Heart left ventricle (tissue), 16 donors: Measurements from ENCODE around the gene C19orf44. TPM values are rescaled to one million over a fixed set of nuclear protein-coding genes. Genes with fewer than 3 reads are reported as not detected.
"Not testable (repeated sequence)": the region's sequence is repeated elsewhere in the genome, so short reads cannot be mapped to it uniquely, and the experiment has no call there.

ENCODE experiments used
- ATAC-seq, 4 donors: fragments of 200-7000 bp; cut with Tn5 transposase; one replicate each; pipeline ENCODE4 v1.9.1; 2020 to 2022; ENCODE audit warnings: moderate library complexity in 4 of 4, mild to moderate bottlenecking in 3 of 4, moderate number of reproducible peaks in 1 of 4
- DNase-seq, 5 donors: peaks; one replicate each; pipeline ENCODE4 v3.0.0-alpha.2; 2020
- H3K27ac ChIP-seq, 12 donors: fragments of 200-600 bp; sonication (generic) in 4 of 12; one replicate each; pipeline versions ENCODE4 v1.5.0 to v1.8.0; 2016 to 2022; ENCODE audit warnings: mild to moderate bottlenecking in 2 of 12
- H3K27me3 ChIP-seq, 9 donors: fragments of 200-600 bp; sonication (generic) in 2 of 9; one replicate each; pipeline versions ENCODE4 v1.5.1 to v1.8.0; 2016 to 2022; ENCODE audit warnings: mild to moderate bottlenecking in 3 of 9
- H3K36me3 ChIP-seq, 9 donors: fragments of 200-600 bp; sonication (generic) in 2 of 9; one replicate each; pipeline versions ENCODE4 v1.5.0 to v1.8.0; 2018 to 2022; ENCODE audit warnings: mild to moderate bottlenecking in 2 of 9
- H3K4me1 ChIP-seq, 12 donors: fragments of 200-600 bp; sonication (generic) in 4 of 12; one replicate each; pipeline versions ENCODE4 v1.5.0 to v1.8.0; 2016 to 2022; ENCODE audit warnings: mild to moderate bottlenecking in 3 of 12
- H3K4me3 ChIP-seq, 12 donors: fragments of 200-600 bp; sonication (generic) in 4 of 12; one replicate each; pipeline versions ENCODE4 v1.5.0 to v1.8.0; 2017 to 2022; ENCODE audit warnings: mild to moderate bottlenecking in 9 of 12, moderate library complexity in 4 of 12
- H3K9me3 ChIP-seq, 12 donors: fragments of 200-600 bp; sonication (generic) in 4 of 12; one replicate each; pipeline versions ENCODE4 v1.5.0 to v1.8.0; 2016 to 2022; ENCODE audit warnings: mild to moderate bottlenecking in 1 of 12
- CTCF ChIP-seq, 12 donors: fragments of 200-600 bp; sonication (generic) in 4 of 12; IDR thresholded peaks; one replicate each; pipeline versions ENCODE4 v1.5.0 to v1.8.0; 2018 to 2022; ENCODE audit warnings: antibody characterized with exemption in 12 of 12, mild to moderate bottlenecking in 5 of 12
- POLR2A ChIP-seq, 2 donors: fragments of 450-650 bp; IDR thresholded peaks; one replicate each; pipeline ENCODE4 v1.6.1; 2017; ENCODE audit warnings: antibody characterized with exemption in 2 of 2, mild to moderate bottlenecking in 2 of 2, moderate library complexity in 2 of 2
- WGBS, 4 donors: extraction: QIAGEN DNeasy Blood & Tissue Kit in 2 of 4; methylation state at CpG; one replicate each; pipeline versions ENCODE4 v1.1.5 to v1.1.7; 2013 to 2018; 5-methylcytosine and 5-hydroxymethylcytosine counted together
- intact Hi-C, 10 donors: fragments of 100-400 bp; cut with DNase I; formaldehyde crosslinking; loops; one replicate each; pipeline versions ENCODE4 v1.11.1 to v1.14.2; 2022
- polyA plus RNA-seq, 2 donors: library from polyadenylated mRNA; stranded (reverse); fragments of 200-250 nt; gene quantifications; one replicate each; pipeline ENCODE4 v1.2.3, GENCODE V29; 2013
- total RNA-seq, 9 donors: library from RNA; depleted of rRNA in 2 of 9; stranded (reverse); fragments of >200 nt in 2 of 9; fragmentation: NEBNext Ultra II Directional in 3 of 9; extraction: Animal tissue kit (Norgen Biotek cat#: 25700) in 3 of 9; gene quantifications; one replicate each; pipeline versions ENCODE4 v1.1.0 to v1.2.4, GENCODE V29; 2016 to 2023
- donor health status: ischemic (EF 13 %, LVEDD 7.1; RV severe dilation, severe dysfunction).
- donor health status: healthy with polysubstance abuse.
- donor health status: DM: no; HTN: yes; CAD: no.
- donor health status: DM: no; HTN: no; CAD: no.
- donor health status: ischemic (EF 25% LVEDD 6.9; RV normal size, moderate dysfunction).
- donor health status: ischemic (EF 25% LVEDD 5.7; RV mildly dilated, moderate dysfunction).
- donor health status: healthy.
- donor health status: DM: yes; HTN: yes; CAD: no.
- donor health status: ischemic (EF 35%, LVEDD 5.7; RV mildly dilated, moderate dysfunction).
- donor health status: nonischemic (EF 11% LVEDD 7.7; RV severe dilation, severe dysfunction).
- donor health status: DM: yes; HTN: yes; CAD: no.
- donor health status: PGD.
- donor health status: ischemic (EF 29% LVEDD 5.4; RV normal size, mild dysfunction).
- donor health status: nonischemic (EF 23%, LVEDD 6.1; RV moderate dilation, normal function).

C19orf44 gene
- total and polyA plus RNA-seq, 11 donors = 1.6 to 4.8 (median 3.3) TPM

- intact Hi-C loops = no loop called here
- Histone ChIP-seq H3K4me3 (peak overlapping the region; percentile 72 to 98 (median 92)), H3K4me1 (peaks cover 6 to 63% (median 42%) of the 10 kb centered on the region in 12 donors), H3K36me3 (no peaks in the 10 kb centered on the region), H3K9me3 (peaks cover 0 to 7% (median 0%) of the 10 kb centered on the region in 12 donors), H3K27me3 (no peaks in the 10 kb centered on the region), H3K27ac (peak overlapping the region in 11 of 12 donors; percentile 21 to 94 (median 88))
- WGBS, 4 donors = 20 to 24% (median 21%) methylated on average over 7 of the region's 7 CpGs
- ATAC-seq (no peak), DNase-seq (no peak)
- TF ChIP-seq POLR2A (IDR thresholded peaks at IDR 0.05) = no peak
- TF ChIP-seq CTCF (IDR thresholded peaks at IDR 0.05) = no peak
Observed at GRCh38 chr19:16470541-16470910, 25.7 kb upstream of the C19orf44 start.

DNA sequence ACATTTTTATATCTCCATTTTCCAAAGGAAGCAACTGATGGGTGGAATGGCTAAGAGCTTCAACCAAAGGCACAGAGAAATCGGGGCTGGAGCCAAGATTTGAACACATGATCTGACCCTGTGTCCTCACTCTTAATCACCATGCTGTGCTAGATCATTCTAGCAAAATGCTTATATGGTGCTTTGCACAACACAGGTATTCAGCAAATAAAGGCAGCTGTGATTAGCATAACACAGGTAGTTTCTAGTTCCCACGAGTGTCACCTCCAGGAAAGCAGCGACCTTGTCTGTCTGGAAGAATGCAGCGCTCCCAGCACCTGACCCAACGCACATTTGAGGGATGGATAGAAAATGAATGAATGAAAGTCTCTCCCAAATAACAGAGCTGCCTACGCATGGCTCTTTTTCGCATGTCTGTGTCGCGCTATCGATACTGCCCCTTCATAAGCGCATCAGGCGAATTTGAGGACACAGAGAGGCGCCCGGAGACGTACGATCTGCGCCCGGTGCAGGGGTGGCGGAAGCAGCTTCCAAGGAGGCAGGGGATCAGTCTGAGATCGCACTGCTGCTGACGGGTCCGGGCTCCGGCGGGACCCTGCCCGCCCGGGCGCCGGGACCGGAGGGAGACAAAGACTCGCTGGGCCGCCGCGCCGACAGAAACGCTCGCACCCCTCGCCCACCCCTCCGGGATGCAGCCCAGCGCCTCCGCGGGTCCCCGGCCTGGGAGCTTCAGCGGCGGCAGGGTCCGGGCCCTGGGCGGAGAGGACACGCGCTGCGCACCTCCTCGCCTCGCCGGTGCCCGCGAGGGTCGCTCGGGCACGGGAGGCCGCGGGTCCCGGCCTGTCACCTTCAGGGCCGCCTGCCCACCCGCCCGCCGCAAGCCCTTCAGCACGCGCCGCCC lies 25.0 kb upstream of the C19orf44 start:
- 0 to 1% (median 1%) methylated on average over 36 to 67 of the region's 67 CpGs for WGBS, 4 donors
- Histone ChIP-seq H3K36me3 (no peaks in the 10 kb centered on the region), H3K4me1 (peaks cover 6 to 57% (median 42%) of the 10 kb centered on the region in 12 donors), H3K9me3 (peaks cover 0 to 7% (median 0%) of the 10 kb centered on the region in 12 donors), H3K27me3 (no peaks in the 10 kb centered on the region), H3K27ac (peak overlapping the region; percentile 65 to 95 (median 88)), H3K4me3 (peak overlapping the region; percentile 72 to 98 (median 92))
- TF ChIP-seq CTCF (IDR thresholded peaks at IDR 0.05) (no peak), POLR2A (IDR thresholded peaks at IDR 0.05) (no peak)
- DNase-seq (peak in 1 of 5 donors; percentile 27), ATAC-seq (peak in 2 of 4 donors; percentile 2 to 3)
- intact Hi-C loops = no loop called here

DNA sequence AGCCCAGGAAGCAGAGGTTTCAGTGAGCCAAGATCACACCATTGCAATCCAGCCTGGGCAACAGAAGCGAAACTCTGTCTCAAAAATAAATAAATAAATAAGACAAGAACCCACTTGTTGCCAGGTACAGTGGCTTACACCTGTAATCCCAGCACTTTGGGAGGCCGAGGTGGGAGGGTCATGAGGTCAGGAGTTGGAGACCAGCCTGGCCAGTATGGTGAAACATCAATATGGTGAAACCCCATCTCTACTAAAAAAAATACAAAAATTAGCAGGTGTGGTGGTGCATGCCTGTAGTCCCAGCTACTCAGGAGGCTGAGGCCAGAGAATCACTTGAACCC lies 23.7 kb upstream of the C19orf44 start:
- ATAC-seq, H3K9me3 ChIP-seq, intact Hi-C loops, H3K27me3 ChIP-seq, DNase-seq, H3K36me3 ChIP-seq: not testable (repeated sequence)
- Histone ChIP-seq H3K27ac (peak overlapping the region in 11 of 12 donors; percentile 77 to 95 (median 88)), H3K4me1 (peaks cover 6 to 44% (median 34%) of the 10 kb centered on the region in 12 donors), H3K4me3 (peak overlapping the region; percentile 72 to 98 (median 92))
- 68 to 75% (median 74%) methylated on average over 2 of the region's 2 CpGs for WGBS, 4 donors

DNA sequence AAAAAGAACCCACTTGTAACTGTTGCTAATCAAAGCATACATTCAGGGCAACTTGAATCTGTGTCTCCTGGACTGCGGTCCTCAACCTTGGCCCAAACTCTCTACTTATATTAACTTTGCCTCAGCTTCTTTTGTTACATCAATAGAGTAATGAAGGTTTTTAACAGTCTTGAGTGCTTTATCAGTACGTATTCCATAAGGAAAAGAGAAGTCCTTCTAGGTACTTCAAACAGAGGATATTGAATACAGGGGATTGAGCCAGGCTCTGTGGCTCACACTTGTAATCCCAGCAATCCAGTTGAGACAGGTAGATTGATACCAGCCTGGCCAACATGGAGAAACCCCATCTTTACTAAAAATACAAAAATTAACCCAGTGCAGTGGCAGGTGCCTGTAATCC lies 23.2 kb upstream of the C19orf44 start:
- 80 to 98% (median 96%) methylated on average over 2 of the region's 2 CpGs for WGBS, 4 donors
- TF ChIP-seq CTCF (IDR thresholded peaks at IDR 0.05) = no peak
- TF ChIP-seq POLR2A (IDR thresholded peaks at IDR 0.05) = no peak
- ATAC-seq (no peak), DNase-seq (no peak)
- no peaks in the 10 kb centered on the region for H3K27me3 ChIP-seq
- H3K4me1 ChIP-seq = peaks cover 6 to 39% (median 30%) of the 10 kb centered on the region in 12 donors
- intact Hi-C loops = no loop called here
- H3K36me3 ChIP-seq = no peaks in the 10 kb centered on the region
- H3K9me3 ChIP-seq = peaks cover 0 to 7% (median 0%) of the 10 kb centered on the region in 12 donors
- H3K27ac ChIP-seq = no peak overlapping the region
- H3K4me3 ChIP-seq = no peak overlapping the region
